Measurements from ENCODE around the gene TGFBRAP1.

DNA sequence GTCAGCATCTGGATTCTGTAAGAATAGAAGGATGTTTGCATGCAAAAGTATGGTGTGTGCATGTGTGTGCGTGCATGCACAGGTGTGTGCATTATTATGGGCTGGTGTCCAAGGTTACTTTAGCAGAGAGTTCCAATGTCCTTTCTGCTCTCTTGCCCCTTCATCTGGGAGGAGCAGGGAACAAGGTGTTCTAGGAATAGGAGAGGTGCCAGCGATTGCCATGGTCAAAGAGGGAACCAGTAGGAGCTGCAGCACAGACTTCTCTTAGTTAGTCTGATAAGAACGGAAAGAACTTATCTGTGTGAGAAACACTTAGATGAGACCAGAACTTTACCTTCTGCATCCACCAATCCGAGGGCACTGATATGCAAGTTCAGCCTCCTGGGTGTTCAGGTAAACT, 79.6 kb downstream of the TGFBRAP1 start:
- TF ChIP-seq, protein P1, sequence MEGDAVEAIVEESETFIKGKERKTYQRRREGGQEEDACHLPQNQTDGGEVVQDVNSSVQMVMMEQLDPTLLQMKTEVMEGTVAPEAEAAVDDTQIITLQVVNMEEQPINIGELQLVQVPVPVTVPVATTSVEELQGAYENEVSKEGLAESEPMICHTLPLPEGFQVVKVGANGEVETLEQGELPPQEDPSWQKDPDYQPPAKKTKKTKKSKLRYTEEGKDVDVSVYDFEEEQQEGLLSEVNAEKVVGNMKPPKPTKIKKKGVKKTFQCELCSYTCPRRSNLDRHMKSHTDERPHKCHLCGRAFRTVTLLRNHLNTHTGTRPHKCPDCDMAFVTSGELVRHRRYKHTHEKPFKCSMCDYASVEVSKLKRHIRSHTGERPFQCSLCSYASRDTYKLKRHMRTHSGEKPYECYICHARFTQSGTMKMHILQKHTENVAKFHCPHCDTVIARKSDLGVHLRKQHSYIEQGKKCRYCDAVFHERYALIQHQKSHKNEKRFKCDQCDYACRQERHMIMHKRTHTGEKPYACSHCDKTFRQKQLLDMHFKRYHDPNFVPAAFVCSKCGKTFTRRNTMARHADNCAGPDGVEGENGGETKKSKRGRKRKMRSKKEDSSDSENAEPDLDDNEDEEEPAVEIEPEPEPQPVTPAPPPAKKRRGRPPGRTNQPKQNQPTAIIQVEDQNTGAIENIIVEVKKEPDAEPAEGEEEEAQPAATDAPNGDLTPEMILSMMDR (IDR thresholded peaks at IDR 0.05; ENCODE audit: low read depth, low read length, missing input control) = no peak
- TF ChIP-seq RAD21 (IDR thresholded peaks at IDR 0.05) = no peak
- TF ChIP-seq, protein P2, sequence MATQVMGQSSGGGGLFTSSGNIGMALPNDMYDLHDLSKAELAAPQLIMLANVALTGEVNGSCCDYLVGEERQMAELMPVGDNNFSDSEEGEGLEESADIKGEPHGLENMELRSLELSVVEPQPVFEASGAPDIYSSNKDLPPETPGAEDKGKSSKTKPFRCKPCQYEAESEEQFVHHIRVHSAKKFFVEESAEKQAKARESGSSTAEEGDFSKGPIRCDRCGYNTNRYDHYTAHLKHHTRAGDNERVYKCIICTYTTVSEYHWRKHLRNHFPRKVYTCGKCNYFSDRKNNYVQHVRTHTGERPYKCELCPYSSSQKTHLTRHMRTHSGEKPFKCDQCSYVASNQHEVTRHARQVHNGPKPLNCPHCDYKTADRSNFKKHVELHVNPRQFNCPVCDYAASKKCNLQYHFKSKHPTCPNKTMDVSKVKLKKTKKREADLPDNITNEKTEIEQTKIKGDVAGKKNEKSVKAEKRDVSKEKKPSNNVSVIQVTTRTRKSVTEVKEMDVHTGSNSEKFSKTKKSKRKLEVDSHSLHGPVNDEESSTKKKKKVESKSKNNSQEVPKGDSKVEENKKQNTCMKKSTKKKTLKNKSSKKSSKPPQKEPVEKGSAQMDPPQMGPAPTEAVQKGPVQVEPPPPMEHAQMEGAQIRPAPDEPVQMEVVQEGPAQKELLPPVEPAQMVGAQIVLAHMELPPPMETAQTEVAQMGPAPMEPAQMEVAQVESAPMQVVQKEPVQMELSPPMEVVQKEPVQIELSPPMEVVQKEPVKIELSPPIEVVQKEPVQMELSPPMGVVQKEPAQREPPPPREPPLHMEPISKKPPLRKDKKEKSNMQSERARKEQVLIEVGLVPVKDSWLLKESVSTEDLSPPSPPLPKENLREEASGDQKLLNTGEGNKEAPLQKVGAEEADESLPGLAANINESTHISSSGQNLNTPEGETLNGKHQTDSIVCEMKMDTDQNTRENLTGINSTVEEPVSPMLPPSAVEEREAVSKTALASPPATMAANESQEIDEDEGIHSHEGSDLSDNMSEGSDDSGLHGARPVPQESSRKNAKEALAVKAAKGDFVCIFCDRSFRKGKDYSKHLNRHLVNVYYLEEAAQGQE (IDR thresholded peaks at IDR 0.05) = no peak
- TF ChIP-seq TAF1 (conservative IDR thresholded peaks at IDR 0.05) = no peak
- no peak for TF ChIP-seq SP1 (IDR thresholded peaks at IDR 0.05)
- TF ChIP-seq, protein P3, sequence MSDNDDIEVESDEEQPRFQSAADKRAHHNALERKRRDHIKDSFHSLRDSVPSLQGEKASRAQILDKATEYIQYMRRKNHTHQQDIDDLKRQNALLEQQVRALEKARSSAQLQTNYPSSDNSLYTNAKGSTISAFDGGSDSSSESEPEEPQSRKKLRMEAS (IDR thresholded peaks at IDR 0.05) = no peak
- no peak for TF ChIP-seq EGR1 (IDR thresholded peaks at IDR 0.05; ENCODE audit: low read depth in 2 of 2)
- no peak for TF ChIP-seq FOXA1 (IDR thresholded peaks at IDR 0.05)
- TF ChIP-seq, protein P4, sequence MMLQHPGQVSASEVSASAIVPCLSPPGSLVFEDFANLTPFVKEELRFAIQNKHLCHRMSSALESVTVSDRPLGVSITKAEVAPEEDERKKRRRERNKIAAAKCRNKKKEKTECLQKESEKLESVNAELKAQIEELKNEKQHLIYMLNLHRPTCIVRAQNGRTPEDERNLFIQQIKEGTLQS (IDR thresholded peaks at IDR 0.05) = no peak
- no peak for TF ChIP-seq YY1 (IDR thresholded peaks at IDR 0.05)
- TF ChIP-seq, protein P5, sequence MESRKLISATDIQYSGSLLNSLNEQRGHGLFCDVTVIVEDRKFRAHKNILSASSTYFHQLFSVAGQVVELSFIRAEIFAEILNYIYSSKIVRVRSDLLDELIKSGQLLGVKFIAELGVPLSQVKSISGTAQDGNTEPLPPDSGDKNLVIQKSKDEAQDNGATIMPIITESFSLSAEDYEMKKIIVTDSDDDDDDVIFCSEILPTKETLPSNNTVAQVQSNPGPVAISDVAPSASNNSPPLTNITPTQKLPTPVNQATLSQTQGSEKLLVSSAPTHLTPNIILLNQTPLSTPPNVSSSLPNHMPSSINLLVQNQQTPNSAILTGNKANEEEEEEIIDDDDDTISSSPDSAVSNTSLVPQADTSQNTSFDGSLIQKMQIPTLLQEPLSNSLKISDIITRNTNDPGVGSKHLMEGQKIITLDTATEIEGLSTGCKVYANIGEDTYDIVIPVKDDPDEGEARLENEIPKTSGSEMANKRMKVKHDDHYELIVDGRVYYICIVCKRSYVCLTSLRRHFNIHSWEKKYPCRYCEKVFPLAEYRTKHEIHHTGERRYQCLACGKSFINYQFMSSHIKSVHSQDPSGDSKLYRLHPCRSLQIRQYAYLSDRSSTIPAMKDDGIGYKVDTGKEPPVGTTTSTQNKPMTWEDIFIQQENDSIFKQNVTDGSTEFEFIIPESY (IDR thresholded peaks at IDR 0.05) = no peak

Data from liver (tissue), 3 donors.